Uterus (tissue), 2 donors: ENCODE measurements around the gene KCNA10.

Source experiments
- CTCF ChIP-seq, 4 experiments: fragments of 200-600 bp in 2 of 4; fragments of 450-650 bp in 2 of 4; sonication (generic) in 2 of 4; IDR thresholded peaks; one replicate each; pipeline ENCODE4 v1.5.1; 2016 to 2019; ENCODE audit warnings: antibody characterized with exemption in 4 of 4, mild to moderate bottlenecking in 2 of 4, moderate library complexity in 1 of 4
- POLR2A ChIP-seq, 2 donors: fragments of 450-650 bp; IDR thresholded peaks; one replicate each; pipeline ENCODE4 v1.6.1; 2016; ENCODE audit warnings: antibody characterized with exemption in 2 of 2, mild to moderate bottlenecking in 1 of 2, moderate library complexity in 1 of 2

- TF ChIP-seq POLR2A (IDR thresholded peaks at IDR 0.05), result no peak
- no peak for TF ChIP-seq CTCF (IDR thresholded peaks at IDR 0.05)
Measured at GRCh38 chr1:110547017-110547416, 28.0 kb upstream of the KCNA10 start.
